Body of pancreas (tissue), 4 donors: ENCODE results near the gene TXNRD2.

Experiments
- POLR2A ChIP-seq, 3 donors: fragments of 450-650 bp; IDR thresholded peaks; one replicate each; pipeline ENCODE4 v1.6.1; 2016; ENCODE audit warnings: antibody characterized with exemption in 3 of 3, mild to moderate bottlenecking in 2 of 3
- TF ChIP-seq, protein P1 (sequence below), 7 experiments: fragments of 450-650 bp in 4 of 7; fragments of 200-600 bp in 3 of 7; sonication (generic) in 3 of 7; IDR thresholded peaks; one replicate each; pipeline ENCODE4 v1.5.1; 2016 to 2019; ENCODE audit warnings: antibody characterized with exemption in 7 of 7

DNA sequence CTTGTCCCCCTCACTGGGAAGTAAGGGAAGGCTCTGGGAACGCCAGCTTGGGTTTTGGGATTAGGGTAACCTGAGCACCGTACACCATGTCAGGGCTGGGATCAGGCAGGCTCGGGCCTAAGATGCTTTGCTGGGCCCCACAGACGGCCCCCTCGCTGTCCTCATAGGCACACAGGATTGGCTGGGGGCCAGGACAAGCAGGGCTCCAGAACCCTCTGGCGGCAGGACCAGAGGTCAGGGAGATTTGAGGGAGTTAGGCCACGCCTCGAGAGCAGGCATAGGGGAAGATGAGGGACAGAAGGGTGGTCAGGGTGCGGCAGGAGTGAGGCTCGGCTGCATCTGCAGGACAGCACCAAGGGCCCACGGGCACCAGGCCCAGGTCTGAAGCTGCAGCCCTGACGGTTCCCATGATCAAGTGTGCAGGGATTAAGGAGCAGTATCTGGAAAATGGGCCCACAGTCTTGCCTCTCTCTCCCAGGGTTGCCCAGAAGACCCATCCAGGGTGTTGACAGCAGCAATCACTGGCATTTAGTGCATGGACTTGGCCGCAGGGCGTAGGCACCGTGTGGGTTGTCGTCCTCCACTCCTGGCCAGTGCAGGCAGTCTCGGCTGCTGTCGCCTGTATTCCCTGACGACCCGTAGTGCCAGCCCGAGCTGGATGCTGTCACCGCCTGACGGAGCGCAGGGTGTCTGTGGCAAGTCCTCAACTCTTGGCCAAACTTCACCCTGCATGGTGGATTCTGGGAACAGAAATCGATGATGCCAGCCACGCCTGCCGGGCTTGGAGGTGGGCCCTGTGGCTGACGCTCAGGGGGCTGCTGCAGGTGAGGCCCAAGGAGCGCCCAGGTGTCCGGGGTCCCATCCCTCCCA, 71.2 kb downstream of the TXNRD2 start:
- TF ChIP-seq, protein P1, sequence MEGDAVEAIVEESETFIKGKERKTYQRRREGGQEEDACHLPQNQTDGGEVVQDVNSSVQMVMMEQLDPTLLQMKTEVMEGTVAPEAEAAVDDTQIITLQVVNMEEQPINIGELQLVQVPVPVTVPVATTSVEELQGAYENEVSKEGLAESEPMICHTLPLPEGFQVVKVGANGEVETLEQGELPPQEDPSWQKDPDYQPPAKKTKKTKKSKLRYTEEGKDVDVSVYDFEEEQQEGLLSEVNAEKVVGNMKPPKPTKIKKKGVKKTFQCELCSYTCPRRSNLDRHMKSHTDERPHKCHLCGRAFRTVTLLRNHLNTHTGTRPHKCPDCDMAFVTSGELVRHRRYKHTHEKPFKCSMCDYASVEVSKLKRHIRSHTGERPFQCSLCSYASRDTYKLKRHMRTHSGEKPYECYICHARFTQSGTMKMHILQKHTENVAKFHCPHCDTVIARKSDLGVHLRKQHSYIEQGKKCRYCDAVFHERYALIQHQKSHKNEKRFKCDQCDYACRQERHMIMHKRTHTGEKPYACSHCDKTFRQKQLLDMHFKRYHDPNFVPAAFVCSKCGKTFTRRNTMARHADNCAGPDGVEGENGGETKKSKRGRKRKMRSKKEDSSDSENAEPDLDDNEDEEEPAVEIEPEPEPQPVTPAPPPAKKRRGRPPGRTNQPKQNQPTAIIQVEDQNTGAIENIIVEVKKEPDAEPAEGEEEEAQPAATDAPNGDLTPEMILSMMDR (IDR thresholded peaks at IDR 0.05) = no peak
- no peak for TF ChIP-seq POLR2A (IDR thresholded peaks at IDR 0.05)
